Stimulated activated CD8-positive, alpha-beta memory T cell treated with anti-CD3 and anti-CD28 coated beads, Interleukin-4, amount 100 ng/mL, for 1 hour (primary cell): Measurements from ENCODE around the gene UNK.
"Not testable (repeated sequence)": the region's sequence is repeated elsewhere in the genome, so short reads cannot be mapped to it uniquely, and the experiment has no call there.

ENCODE experiments used
- DNase-seq, 2 donors: peaks; one replicate each; pipeline ENCODE4 v3.0.0-alpha.2; 2020; ENCODE audit warnings: low read depth in 2 of 2, low spot score in 1 of 2

Gene UNK

GRCh38 chr17:75753514-75754377 lies 30.9 kb upstream of the UNK start:
- peak; percentile 45 to 52 for DNase-seq

DNA sequence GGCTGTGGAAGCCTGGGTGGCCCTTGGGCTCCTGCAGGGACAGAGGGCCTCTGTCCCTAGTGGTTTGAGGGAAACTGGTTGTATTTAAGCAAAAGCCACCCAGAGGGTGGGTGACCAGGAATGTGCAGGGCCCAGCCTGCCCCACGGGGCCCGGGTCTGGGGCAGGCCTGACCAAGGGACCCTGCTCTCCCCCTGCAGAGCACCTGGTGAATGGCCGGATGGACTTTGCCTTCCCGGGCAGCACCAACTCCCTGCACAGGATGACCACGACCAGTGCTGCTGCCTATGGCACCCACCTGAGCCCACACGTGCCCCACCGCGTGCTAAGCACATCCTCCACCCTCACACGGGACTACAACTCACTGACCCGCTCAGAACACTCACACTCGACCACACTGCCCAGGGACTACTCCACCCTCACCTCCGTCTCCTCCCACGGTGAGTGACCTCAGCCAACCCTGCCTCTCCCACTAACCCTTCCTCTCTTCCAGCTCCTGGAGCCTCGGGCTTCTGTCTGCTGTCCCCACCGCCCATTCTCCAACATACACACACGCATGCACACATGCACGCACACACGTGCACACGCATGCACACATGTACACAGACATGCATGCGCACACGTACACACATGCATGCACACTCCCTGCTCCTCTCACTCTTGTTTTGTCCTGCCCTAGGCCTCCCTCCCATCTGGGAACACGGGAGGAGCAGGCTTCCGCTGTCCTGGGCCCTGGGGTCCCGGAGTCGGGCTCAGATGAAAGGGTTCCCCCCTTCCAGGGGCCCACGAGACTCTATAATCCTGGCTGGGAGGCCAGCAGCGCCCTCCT lies 30.0 kb upstream of the UNK start:
- DNase-seq = no peak

DNA sequence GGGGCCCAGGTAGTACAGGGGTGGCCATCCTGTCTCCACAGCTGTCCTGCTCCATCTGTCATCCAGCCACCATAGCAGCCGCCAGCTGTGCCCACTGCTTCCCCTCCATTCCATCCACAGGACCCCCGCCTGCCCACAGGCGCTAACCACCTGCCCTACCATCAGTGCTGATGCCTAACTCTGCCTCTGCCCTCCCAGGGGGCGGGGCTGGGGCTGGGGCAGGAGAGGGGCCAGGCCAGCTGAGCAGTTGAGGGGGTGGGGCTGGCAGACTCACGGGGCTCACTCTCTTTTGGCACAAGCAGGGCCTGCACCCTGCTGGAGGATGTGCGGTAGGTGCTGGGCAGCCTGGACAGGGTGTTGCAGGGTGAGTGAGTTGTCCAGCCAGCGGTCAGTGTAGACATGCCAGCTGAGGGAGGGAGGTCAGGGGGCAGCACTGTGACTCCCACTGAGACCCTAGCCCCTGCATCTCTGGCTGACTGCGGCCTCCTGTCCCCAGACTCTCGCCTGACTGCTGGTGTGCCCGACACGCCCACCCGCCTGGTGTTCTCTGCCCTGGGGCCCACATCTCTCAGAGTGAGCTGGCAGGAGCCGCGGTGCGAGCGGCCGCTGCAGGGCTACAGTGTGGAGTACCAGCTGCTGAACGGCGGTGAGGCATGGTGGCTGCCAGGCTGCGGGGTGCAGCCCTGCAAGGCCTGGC lies 29.3 kb upstream of the UNK start:
- DNase-seq = no peak

DNA sequence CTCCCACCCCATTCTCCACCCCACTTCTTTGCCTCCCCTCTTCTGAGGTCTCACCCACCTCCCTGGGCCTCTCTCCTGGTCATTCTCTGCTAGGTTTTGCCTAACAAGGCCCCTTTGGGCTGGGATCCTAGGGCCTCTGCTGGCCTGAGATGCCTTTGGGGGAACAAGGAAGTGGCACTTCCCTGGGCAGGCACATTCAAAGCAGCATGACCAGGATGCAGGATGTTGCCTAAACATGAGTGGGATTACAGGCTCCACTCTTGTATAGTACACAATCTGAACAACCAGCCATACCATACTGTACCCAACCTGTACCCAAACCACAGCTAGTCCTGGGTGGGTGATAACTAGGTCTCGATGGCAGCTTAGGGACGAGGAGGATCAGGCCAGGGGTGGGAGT lies 28.6 kb upstream of the UNK start:
- DNase-seq = no peak

- DNase-seq = no peak
These were observed 28.0 kb upstream of the UNK start for GRCh38 chr17:75756451-75757085.

DNA sequence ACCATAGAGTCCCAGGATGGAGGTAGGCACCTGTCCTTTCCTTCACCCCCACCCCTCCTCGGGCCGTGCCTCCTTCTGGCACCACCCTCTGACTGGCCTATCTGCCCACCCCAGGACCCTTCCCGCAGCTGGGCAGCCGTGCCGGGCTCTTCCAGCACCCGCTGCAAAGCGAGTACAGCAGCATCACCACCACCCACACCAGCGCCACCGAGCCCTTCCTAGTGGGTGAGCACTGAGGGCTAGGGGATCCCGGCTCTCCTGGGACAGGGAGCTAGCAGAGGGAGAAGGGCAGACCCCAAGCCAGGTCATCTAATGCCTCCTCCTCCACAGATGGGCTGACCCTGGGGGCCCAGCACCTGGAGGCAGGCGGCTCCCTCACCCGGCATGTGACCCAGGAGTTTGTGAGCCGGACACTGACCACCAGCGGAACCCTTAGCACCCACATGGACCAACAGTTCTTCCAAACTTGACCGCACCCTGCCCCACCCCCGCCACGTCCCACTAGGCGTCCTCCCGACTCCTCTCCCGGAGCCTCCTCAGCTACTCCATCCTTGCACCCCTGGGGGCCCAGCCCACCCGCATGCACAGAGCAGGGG lies 27.4 kb upstream of the UNK start:
- no peak for DNase-seq

DNA sequence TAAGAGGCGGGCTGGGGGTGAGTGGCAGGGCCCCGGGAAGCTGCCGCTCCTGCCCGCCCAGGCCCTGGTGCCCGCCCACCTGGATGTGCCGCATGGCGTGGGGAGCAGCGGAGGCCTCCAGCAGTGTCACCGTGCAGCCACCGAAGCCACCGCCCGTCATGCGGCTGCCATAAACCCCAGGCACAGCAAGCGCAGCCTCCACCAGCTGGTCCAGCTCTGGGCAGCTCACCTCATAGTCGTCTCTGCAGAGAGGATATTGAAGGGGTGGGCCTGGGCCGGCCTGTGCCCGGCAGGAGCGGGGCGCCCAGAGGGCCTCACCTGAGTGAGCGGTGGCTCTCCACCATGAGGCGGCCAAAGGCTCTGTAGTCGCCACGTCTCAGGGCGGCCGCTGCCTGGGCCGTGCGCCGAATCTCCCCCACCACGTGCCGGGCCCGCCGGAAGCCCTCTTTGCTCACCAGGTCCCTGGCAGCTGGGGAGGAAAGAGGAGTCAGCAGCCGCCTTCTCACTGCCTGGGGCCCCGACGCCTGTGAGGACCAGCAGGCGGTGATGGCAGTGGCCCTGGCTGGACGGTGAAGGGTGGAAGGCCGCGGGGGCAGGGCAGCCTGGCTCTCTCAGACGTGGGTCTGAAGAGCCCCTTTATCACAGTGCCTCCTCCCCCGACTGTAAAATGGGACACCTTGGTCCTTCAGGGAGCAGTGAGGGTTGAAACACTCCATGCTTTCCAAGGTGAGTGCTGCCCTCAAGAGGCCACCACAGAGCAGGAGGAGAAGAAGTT lies 26.3 kb upstream of the UNK start:
- DNase-seq = no peak

- DNase-seq = no peak
These were observed 25.1 kb upstream of the UNK start for GRCh38 chr17:75759457-75759856.

GRCh38 chr17:75759978-75760640 lies 24.5 kb upstream of the UNK start:
- DNase-seq = not testable (repeated sequence)

- no peak for DNase-seq
These were observed 21.9 kb upstream of the UNK start for GRCh38 chr17:75762513-75763268.

- no peak for DNase-seq
These were observed 21.4 kb upstream of the UNK start for GRCh38 chr17:75763269-75763607.

- no peak for DNase-seq
These were observed 20.8 kb upstream of the UNK start for GRCh38 chr17:75763613-75764416.

DNA sequence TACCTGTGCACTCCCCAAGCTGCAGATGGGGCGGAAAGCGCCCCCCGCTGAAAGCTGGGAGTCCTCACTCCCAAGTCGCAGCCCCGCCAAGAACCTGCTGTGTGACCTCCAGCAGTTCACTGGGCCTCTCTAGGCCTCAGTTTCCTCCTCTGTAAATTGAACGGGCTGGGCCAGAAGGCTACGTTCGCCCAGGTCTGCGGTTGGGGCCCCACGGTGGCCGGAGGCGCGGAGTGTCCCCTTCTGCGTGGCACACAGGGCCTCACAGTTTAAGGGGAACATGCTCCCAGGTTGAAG lies 20.2 kb upstream of the UNK start:
- no peak for DNase-seq

GRCh38 chr17:75764711-75765421 lies 19.7 kb upstream of the UNK start, which contains the start of gene GALK1:
GALK1 (minus strand) TSS chr17:75765192; CDS start chr17:75765136, 56 bp downstream.
- peak in 1 of 2 donors; percentile 49 for DNase-seq

- DNase-seq = no peak
These were observed 18.6 kb upstream of the UNK start for GRCh38 chr17:75765981-75766380.

DNA sequence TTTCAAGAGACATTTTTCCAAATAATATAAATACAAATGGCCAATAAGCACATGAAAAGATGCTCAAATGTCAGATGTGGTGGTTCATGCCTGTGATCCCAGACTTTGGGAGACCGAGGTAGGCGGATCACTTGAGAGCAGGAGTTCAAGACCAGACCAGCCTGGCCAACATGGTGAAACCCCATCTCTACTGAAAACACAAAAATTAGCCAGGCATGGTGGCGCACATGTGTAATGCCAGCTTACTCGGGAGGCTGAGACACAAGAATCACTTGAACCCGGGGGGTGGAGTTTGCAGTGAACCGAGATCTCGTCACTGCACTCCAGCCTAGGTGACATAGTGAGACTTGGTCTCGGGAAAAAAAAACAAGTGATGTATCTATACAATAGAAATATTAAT lies 16.7 kb upstream of the UNK start:
- no peak for DNase-seq

- DNase-seq = no peak
These were observed 15.1 kb upstream of the UNK start for GRCh38 chr17:75769536-75769935.
